ENCODE measurements around the gene IKZF4. TPM values are rescaled to one million over a fixed set of nuclear protein-coding genes. Genes with fewer than 3 reads are reported as not detected.

The IKZF4 gene
- total and polyA plus RNA-seq, 2 of the 8 experiments (the other 6 are each of a cell fraction or from before 2014, with no cell fraction given), result 8.0 to 13.3 TPM

- H2AFZ ChIP-seq (ENCODE audit: low read length), result no peak overlapping the region
- DNase-seq (ENCODE audit: low read depth in 1 of 2, low spot score in 2 of 2) (no peak), FAIRE-seq (no peak)
- H3K23me2 ChIP-seq (ENCODE audit: low read depth, low read length), result no peaks in the 10 kb centered on the region
- ChIA-PET POLR2A (ENCODE audit: partially characterized antibody) (interaction anchor here (0.6 to 2.5 kb wide), 4 partner anchors 10 to 45 kb away, joined by 3 to 11 read pairs (median 3); no protein-coding TSS in a partner anchor), CTCF (ENCODE audit: partially characterized antibody) (interaction anchor here (0.6 kb wide), 2 partner anchors 9 to 50 kb away, joined by 3 read pairs; no protein-coding TSS in a partner anchor)
- H4K8ac ChIP-seq (ENCODE audit: extremely low read depth, insufficient read depth, low read length), result no peak overlapping the region
- no peak overlapping the region for H3K4me2 ChIP-seq (ENCODE audit: insufficient read depth in 1 of 2, low read depth in 2 of 2, low read length in 2 of 2)
- H2AK5ac ChIP-seq (ENCODE audit: low read depth, low read length), result no peak overlapping the region
- H3K4me1 ChIP-seq (replicated peaks in 1 of 4; ENCODE audit: control insufficient read depth in 3 of 4, insufficient read depth in 4 of 4, low read length in 3 of 4), result no peaks in the 10 kb centered on the region
- no peak overlapping the region for H2BK120ac ChIP-seq (replicated peaks; ENCODE audit: low read depth, low read length)
- H3K79me2 ChIP-seq (ENCODE audit: control insufficient read depth in 1 of 2, insufficient read depth in 2 of 2, low read length in 2 of 2), result no peaks in the 10 kb centered on the region
- WGBS, 2 experiments (ENCODE audit: extremely low coverage in 1 of 2, insufficient coverage in 1 of 2, insufficient read length in 1 of 2, insufficient replicate concordance in 2 of 2, low coverage in 1 of 2, low lambda C conversion rate in 2 of 2, missing lambda C conversion rate in 1 of 2), result 96% methylated on average over 4 of the region's 4 CpGs; no CpG with 5 or more reads in 1 of the 2 experiments
- H2BK5ac ChIP-seq (ENCODE audit: low read depth, low read length), result no peak overlapping the region
- H2BK15ac ChIP-seq (ENCODE audit: low read length), result no peak overlapping the region
- no peaks in the 10 kb centered on the region for H3K27me3 ChIP-seq (replicated peaks in 1 of 4; ENCODE audit: control insufficient read depth in 3 of 4, extremely low read depth in 1 of 4, insufficient read depth in 3 of 4, low read length in 3 of 4)
- H4K20me1 ChIP-seq (replicated peaks in 1 of 2; ENCODE audit: control insufficient read depth in 1 of 2, insufficient read depth in 2 of 2, low read length in 2 of 2), result no peaks in the 10 kb centered on the region
- no peak overlapping the region for H4K5ac ChIP-seq (ENCODE audit: insufficient read length, low read depth, low read length)
- no peak overlapping the region for H2BK12ac ChIP-seq (ENCODE audit: low read depth, low read length)
- no peak overlapping the region for H3K18ac ChIP-seq (ENCODE audit: extremely low read depth, low read length)
- H4K91ac ChIP-seq (replicated peaks; ENCODE audit: insufficient read length, low read length), result no peak overlapping the region
- no peak overlapping the region for H3K56ac ChIP-seq (replicated peaks; ENCODE audit: insufficient read length, low read depth, low read length)
- no peak overlapping the region for H3K27ac ChIP-seq (ENCODE audit: low read depth, low read length)
- no peaks in the 10 kb centered on the region for H3K36me3 ChIP-seq (ENCODE audit: control insufficient read depth in 2 of 4, insufficient read depth in 4 of 4, low read length in 3 of 4)
- H3K79me1 ChIP-seq (ENCODE audit: low read depth, low read length), result no peaks in the 10 kb centered on the region
- no peak overlapping the region for H3K4me3 ChIP-seq (ENCODE audit: extremely low read depth in 1 of 4, insufficient read depth in 2 of 4, low read depth in 3 of 4, low read length in 4 of 4)
- H3K9ac ChIP-seq (replicated peaks in 1 of 4; ENCODE audit: extremely low read depth in 1 of 4, low read depth in 3 of 4, low read length in 3 of 4), result no peak overlapping the region
- no peak overlapping the region for H3K4ac ChIP-seq (replicated peaks; ENCODE audit: insufficient read length, low read depth, low read length)
- H2BK20ac ChIP-seq (ENCODE audit: low read length), result no peak overlapping the region
- no peak overlapping the region for H3K14ac ChIP-seq (ENCODE audit: insufficient read length)
- H3K9me3 ChIP-seq (ENCODE audit: insufficient read depth in 2 of 2, low read depth in 1 of 2, low read length in 1 of 2), result no peaks in the 10 kb centered on the region
- TF ChIP-seq YY1 (IDR thresholded peaks at IDR 0.05; ENCODE audit: low read depth, low read length) (no peak), EP300 (IDR thresholded peaks at IDR 0.05; ENCODE audit: borderline replicate concordance in 1 of 2, low read depth in 2 of 2, low read length in 2 of 2) (no peak), EGR1 (IDR thresholded peaks at IDR 0.05; ENCODE audit: borderline replicate concordance, low read depth, low read length) (no peak), PHF8 (conservative IDR thresholded peaks at IDR 0.05; ENCODE audit: low read depth, low read length) (no peak), SRF (IDR thresholded peaks at IDR 0.05; ENCODE audit: low read depth, low read length) (no peak)
- no peak overlapping the region for H3K23ac ChIP-seq (ENCODE audit: insufficient read length)
Measured at GRCh38 chr12:56071648-56072047, 50.8 kb downstream of the IKZF4 start.

Data from H1 (cell line).